ENCODE measurements around the gene LENG1.

The LENG1 gene

DNA sequence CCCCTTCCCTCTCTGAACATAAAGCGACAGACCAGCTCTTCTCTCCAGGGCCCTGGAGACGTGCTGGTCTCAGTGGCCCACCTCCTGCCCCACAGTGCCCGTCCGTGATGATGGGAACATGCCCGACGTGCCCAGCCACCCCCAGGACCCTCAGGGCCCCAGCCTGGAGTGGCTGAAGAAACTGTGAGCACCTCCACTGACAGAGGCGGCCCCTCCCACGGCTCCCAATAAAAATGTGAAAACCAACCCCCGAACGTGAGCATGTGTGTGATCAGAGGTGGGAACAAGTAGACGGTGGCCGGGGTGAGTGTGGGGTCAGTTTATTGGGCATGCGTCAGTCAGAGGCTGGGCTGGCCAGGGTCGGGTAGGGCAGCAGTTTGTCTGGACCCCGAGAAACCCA lies 52.8 kb downstream of the LENG1 start:
- TF ChIP-seq TCF12 (IDR thresholded peaks at IDR 0.05; ENCODE audit: low read depth): no peak
- TF ChIP-seq, protein P1, sequence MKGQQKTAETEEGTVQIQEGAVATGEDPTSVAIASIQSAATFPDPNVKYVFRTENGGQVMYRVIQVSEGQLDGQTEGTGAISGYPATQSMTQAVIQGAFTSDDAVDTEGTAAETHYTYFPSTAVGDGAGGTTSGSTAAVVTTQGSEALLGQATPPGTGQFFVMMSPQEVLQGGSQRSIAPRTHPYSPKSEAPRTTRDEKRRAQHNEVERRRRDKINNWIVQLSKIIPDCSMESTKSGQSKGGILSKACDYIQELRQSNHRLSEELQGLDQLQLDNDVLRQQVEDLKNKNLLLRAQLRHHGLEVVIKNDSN (IDR thresholded peaks at IDR 0.05): no peak
- no peak for TF ChIP-seq CREB1 (IDR thresholded peaks at IDR 0.05; ENCODE audit: low read depth)
- no peak for TF ChIP-seq TAF1 (IDR thresholded peaks at IDR 0.05; ENCODE audit: low read depth)
- TF ChIP-seq RAD21 (IDR thresholded peaks at IDR 0.05; ENCODE audit: low read depth): no peak
- TF ChIP-seq, protein P2, sequence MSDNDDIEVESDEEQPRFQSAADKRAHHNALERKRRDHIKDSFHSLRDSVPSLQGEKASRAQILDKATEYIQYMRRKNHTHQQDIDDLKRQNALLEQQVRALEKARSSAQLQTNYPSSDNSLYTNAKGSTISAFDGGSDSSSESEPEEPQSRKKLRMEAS (IDR thresholded peaks at IDR 0.05): no peak

DNA sequence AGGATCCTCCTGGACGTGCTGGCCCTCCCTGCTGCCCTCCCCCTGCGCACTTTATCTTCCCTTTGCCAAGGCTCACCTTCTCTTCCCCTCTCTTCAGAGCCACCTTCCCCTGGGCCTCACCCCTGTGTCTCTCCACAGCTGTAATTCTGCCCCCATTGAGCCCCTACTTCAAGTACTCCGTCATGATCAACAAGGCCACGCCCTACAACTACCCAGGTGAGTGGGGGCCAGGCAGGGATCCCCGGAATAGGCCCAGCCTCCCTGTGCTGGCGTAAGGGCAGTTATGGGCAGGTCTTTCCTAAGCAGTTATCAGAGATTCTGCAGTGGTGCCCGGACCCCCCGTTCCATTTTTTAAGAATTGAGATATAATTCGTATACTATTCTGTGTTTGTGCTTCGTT lies 53.7 kb downstream of the LENG1 start:
- TF ChIP-seq, protein P1 (IDR thresholded peaks at IDR 0.05): no peak
- TF ChIP-seq FOXM1 (IDR thresholded peaks at IDR 0.05; ENCODE audit: borderline replicate concordance, low read depth) (no peak), CEBPB (IDR thresholded peaks at IDR 0.05) (no peak), TCF12 (IDR thresholded peaks at IDR 0.05; ENCODE audit: low read depth) (no peak), RAD21 (IDR thresholded peaks at IDR 0.05; ENCODE audit: low read depth) (no peak), NFIC (IDR thresholded peaks at IDR 0.05) (no peak), ZBTB7A (IDR thresholded peaks at IDR 0.05; ENCODE audit: low read depth) (no peak), TAF1 (IDR thresholded peaks at IDR 0.05; ENCODE audit: low read depth) (no peak), EGR1 (IDR thresholded peaks at IDR 0.05) (no peak), YY1 (IDR thresholded peaks at IDR 0.05; ENCODE audit: low read depth) (no peak), CREB1 (IDR thresholded peaks at IDR 0.05; ENCODE audit: low read depth) (no peak), EP300 (IDR thresholded peaks at IDR 0.05; ENCODE audit: borderline replicate concordance) (no peak), TEAD4 (IDR thresholded peaks at IDR 0.05) (no peak)
- TF ChIP-seq, protein P3, sequence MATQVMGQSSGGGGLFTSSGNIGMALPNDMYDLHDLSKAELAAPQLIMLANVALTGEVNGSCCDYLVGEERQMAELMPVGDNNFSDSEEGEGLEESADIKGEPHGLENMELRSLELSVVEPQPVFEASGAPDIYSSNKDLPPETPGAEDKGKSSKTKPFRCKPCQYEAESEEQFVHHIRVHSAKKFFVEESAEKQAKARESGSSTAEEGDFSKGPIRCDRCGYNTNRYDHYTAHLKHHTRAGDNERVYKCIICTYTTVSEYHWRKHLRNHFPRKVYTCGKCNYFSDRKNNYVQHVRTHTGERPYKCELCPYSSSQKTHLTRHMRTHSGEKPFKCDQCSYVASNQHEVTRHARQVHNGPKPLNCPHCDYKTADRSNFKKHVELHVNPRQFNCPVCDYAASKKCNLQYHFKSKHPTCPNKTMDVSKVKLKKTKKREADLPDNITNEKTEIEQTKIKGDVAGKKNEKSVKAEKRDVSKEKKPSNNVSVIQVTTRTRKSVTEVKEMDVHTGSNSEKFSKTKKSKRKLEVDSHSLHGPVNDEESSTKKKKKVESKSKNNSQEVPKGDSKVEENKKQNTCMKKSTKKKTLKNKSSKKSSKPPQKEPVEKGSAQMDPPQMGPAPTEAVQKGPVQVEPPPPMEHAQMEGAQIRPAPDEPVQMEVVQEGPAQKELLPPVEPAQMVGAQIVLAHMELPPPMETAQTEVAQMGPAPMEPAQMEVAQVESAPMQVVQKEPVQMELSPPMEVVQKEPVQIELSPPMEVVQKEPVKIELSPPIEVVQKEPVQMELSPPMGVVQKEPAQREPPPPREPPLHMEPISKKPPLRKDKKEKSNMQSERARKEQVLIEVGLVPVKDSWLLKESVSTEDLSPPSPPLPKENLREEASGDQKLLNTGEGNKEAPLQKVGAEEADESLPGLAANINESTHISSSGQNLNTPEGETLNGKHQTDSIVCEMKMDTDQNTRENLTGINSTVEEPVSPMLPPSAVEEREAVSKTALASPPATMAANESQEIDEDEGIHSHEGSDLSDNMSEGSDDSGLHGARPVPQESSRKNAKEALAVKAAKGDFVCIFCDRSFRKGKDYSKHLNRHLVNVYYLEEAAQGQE (IDR thresholded peaks at IDR 0.05; ENCODE audit: low read depth): no peak
- TF ChIP-seq, protein P2 (IDR thresholded peaks at IDR 0.05): no peak

Data from Ishikawa (cell line).